Endothelial cell (in vitro differentiated cells): Measurements from ENCODE around the gene FCHSD2. TPM values are rescaled to one million over a fixed set of nuclear protein-coding genes. Genes with fewer than 3 reads are reported as not detected.
A peak's percentile ranks its signal among the peaks of the same experiment; 100 is the strongest.

Source experiments
- DNase-seq: peaks from one replicate; pipeline ENCODE4 v3.0.0; 2021; ENCODE audit warnings: low spot score
- H3K27ac Mint-ChIP-seq: one replicate; pipeline ENCODE4 v1.8.0; 2021; ENCODE audit warnings: mixed read lengths, inconsistent platforms; ENCODE audit not compliant: unreplicated experiment
- H3K27me3 Mint-ChIP-seq: one replicate; pipeline ENCODE4 v1.8.0; 2021; ENCODE audit warnings: mild to moderate bottlenecking, moderate library complexity, mixed read lengths, inconsistent platforms; ENCODE audit not compliant: unreplicated experiment
- H3K36me3 Mint-ChIP-seq: one replicate; pipeline ENCODE4 v1.8.0; 2021; ENCODE audit warnings: mild to moderate bottlenecking, low read depth, mixed read lengths, inconsistent platforms; ENCODE audit not compliant: unreplicated experiment
- H3K4me1 Mint-ChIP-seq: one replicate; pipeline ENCODE4 v1.8.0; 2021; ENCODE audit warnings: mild to moderate bottlenecking, mixed read lengths, inconsistent platforms; ENCODE audit not compliant: unreplicated experiment
- H3K4me3 Mint-ChIP-seq: one replicate; pipeline ENCODE4 v1.8.0; 2021; ENCODE audit warnings: mild to moderate bottlenecking, mixed read lengths, inconsistent platforms; ENCODE audit not compliant: unreplicated experiment
- H3K9me3 Mint-ChIP-seq: one replicate; pipeline ENCODE4 v1.8.0; 2021; ENCODE audit warnings: mixed read lengths, inconsistent platforms; ENCODE audit not compliant: unreplicated experiment
- CTCF ChIP-seq: fragments of 200-600 bp; sonication (generic); IDR thresholded peaks from one replicate; pipeline ENCODE4 v1.5.0; 2021; ENCODE audit warnings: antibody characterized with exemption; ENCODE audit not compliant: unreplicated experiment
- total RNA-seq: library from RNA; stranded (reverse); fragmentation: NEBNext Ultra II Directional; extraction: Animal tissue kit (Norgen Biotek cat#: 25700); gene quantifications from one replicate; pipeline ENCODE4 v1.2.1, GENCODE V29; 2021; ENCODE audit not compliant: unreplicated experiment

The FCHSD2 gene
- total RNA-seq, 1 donor from 2014 or later, result 45.3 TPM

- peaks cover 5% of the 10 kb centered on the region for H3K4me1 Mint-ChIP-seq
- no peak overlapping the region for H3K4me3 Mint-ChIP-seq
- H3K27me3 Mint-ChIP-seq, result peaks cover 1% of the 10 kb centered on the region
- no peaks in the 10 kb centered on the region for H3K9me3 Mint-ChIP-seq
- H3K27ac Mint-ChIP-seq, result no peak overlapping the region
- no peaks in the 10 kb centered on the region for H3K36me3 Mint-ChIP-seq
- DNase-seq, result no peak
- TF ChIP-seq CTCF, result no peak
Observed at GRCh38 chr11:72856065-72856464, 286.1 kb downstream of the FCHSD2 start.

GRCh38 chr11:72851726-72852125 lies 290.4 kb downstream of the FCHSD2 start:
- DNase-seq, result no peak
- H3K36me3 Mint-ChIP-seq, result peaks cover 5% of the 10 kb centered on the region
- no peak overlapping the region for H3K27ac Mint-ChIP-seq
- peaks cover 2% of the 10 kb centered on the region for H3K4me1 Mint-ChIP-seq
- H3K27me3 Mint-ChIP-seq, result peaks cover 2% of the 10 kb centered on the region
- no peak overlapping the region for H3K4me3 Mint-ChIP-seq
- no peaks in the 10 kb centered on the region for H3K9me3 Mint-ChIP-seq
- no peak for TF ChIP-seq CTCF

GRCh38 chr11:72850832-72851231 lies 291.3 kb downstream of the FCHSD2 start:
- no peak for DNase-seq
- no peaks in the 10 kb centered on the region for H3K9me3 Mint-ChIP-seq

GRCh38 chr11:72848846-72849466 lies 293.2 kb downstream of the FCHSD2 start:
- Mint-ChIP-seq H3K36me3 (peaks cover 9% of the 10 kb centered on the region), H3K4me1 (peaks cover 2% of the 10 kb centered on the region), H3K4me3 (no peak overlapping the region), H3K9me3 (no peaks in the 10 kb centered on the region), H3K27me3 (peaks cover 2% of the 10 kb centered on the region), H3K27ac (no peak overlapping the region)
- TF ChIP-seq CTCF, result peak; percentile 47
- DNase-seq, result no peak

More at GRCh38 chr11:72850832-72851231, 291.3 kb downstream of the FCHSD2 start:
- Mint-ChIP-seq H3K4me1 (peaks cover 2% of the 10 kb centered on the region), H3K27ac (no peak overlapping the region), H3K36me3 (peaks cover 5% of the 10 kb centered on the region), H3K27me3 (peaks cover 2% of the 10 kb centered on the region), H3K4me3 (no peak overlapping the region)
- no peak for TF ChIP-seq CTCF

- Mint-ChIP-seq H3K27ac (no peak overlapping the region), H3K4me1 (peaks cover 2% of the 10 kb centered on the region), H3K9me3 (no peaks in the 10 kb centered on the region), H3K27me3 (peaks cover 2% of the 10 kb centered on the region), H3K36me3 (peaks cover 28% of the 10 kb centered on the region), H3K4me3 (no peak overlapping the region)
- DNase-seq, result no peak
- no peak for TF ChIP-seq CTCF
Observed at GRCh38 chr11:72844356-72844755, 297.8 kb downstream of the FCHSD2 start.
